HG02642 (cell line): Measurements from ENCODE around the gene DNM3.

Source experiments
- ATAC-seq: cut with Tn5 transposase; IDR thresholded peaks from one replicate; pipeline ENCODE4 v1.9.1; 2021; ENCODE audit warnings: mild to moderate bottlenecking; ENCODE audit not compliant: unreplicated experiment, poor library complexity

Gene DNM3

GRCh38 chr1:172132836-172133235 is 291.5 kb downstream of the DNM3 start:
- ATAC-seq: no peak

- ATAC-seq: no peak
Observed at GRCh38 chr1:172134087-172134731, 292.9 kb downstream of the DNM3 start.

GRCh38 chr1:172135076-172135672 is 293.9 kb downstream of the DNM3 start:
- no peak for ATAC-seq

GRCh38 chr1:172135978-172136610 is 294.8 kb downstream of the DNM3 start:
- no peak for ATAC-seq

- no peak for ATAC-seq
Observed at GRCh38 chr1:172136925-172137324, 295.6 kb downstream of the DNM3 start.

GRCh38 chr1:172137703-172138454 is 296.6 kb downstream of the DNM3 start:
- ATAC-seq: no peak

- no peak for ATAC-seq
Observed at GRCh38 chr1:172138634-172139033, 297.3 kb downstream of the DNM3 start.

GRCh38 chr1:172139196-172139595 is 297.9 kb downstream of the DNM3 start:
- ATAC-seq: no peak

GRCh38 chr1:172140072-172140471 is 298.8 kb downstream of the DNM3 start:
- no peak for ATAC-seq

GRCh38 chr1:172140591-172140990 is 299.3 kb downstream of the DNM3 start:
- no peak for ATAC-seq

- no peak for ATAC-seq
Observed at GRCh38 chr1:172141341-172141881, 300.1 kb downstream of the DNM3 start.

GRCh38 chr1:172142324-172142723 is 301.0 kb downstream of the DNM3 start:
- ATAC-seq: no peak

- no peak for ATAC-seq
Observed at GRCh38 chr1:172143384-172144055, 302.2 kb downstream of the DNM3 start.

GRCh38 chr1:172144445-172145061 is 303.3 kb downstream of the DNM3 start:
- no peak for ATAC-seq

- no peak for ATAC-seq
Observed at GRCh38 chr1:172145231-172145651, 303.9 kb downstream of the DNM3 start.

GRCh38 chr1:172145656-172146055 is 304.4 kb downstream of the DNM3 start:
- no peak for ATAC-seq

GRCh38 chr1:172146141-172146850 is 305.0 kb downstream of the DNM3 start:
- no peak for ATAC-seq

GRCh38 chr1:172147541-172147940 is 306.2 kb downstream of the DNM3 start:
- no peak for ATAC-seq

GRCh38 chr1:172148213-172148612 is 306.9 kb downstream of the DNM3 start:
- ATAC-seq: no peak
